ENCODE data around the gene PRR14L.
"Not testable (repeated sequence)": the region's sequence is repeated elsewhere in the genome, so short reads cannot be mapped to it uniquely, and the experiment has no call there.

The PRR14L gene

GRCh38 chr22:31749636-31750364 lies at the start of gene PRR14L:
Gene PRR14L (minus strand): TSS chr22:31750132. CDS start chr22:31738860, 11,272 bp downstream.
- H3K9me3 ChIP-seq (ENCODE audit: control insufficient read depth, insufficient read depth, low read depth, low read length) = no peaks in the 10 kb centered on the region
- H3K4me1 ChIP-seq (ENCODE audit: control insufficient read depth, insufficient read depth, low read length) = peaks cover 39% of the 10 kb centered on the region
- H3K36me3 ChIP-seq (ENCODE audit: control insufficient read depth, insufficient read depth, low read length) = peaks cover 9% of the 10 kb centered on the region
- peak within 1 kb of the TSS; percentile 92 for H3K4me3 ChIP-seq (ENCODE audit: low read depth, low read length)
- no peaks in the 10 kb centered on the region for H3K27me3 ChIP-seq (ENCODE audit: control insufficient read depth, insufficient read depth, low read length)
- H3K9ac ChIP-seq (ENCODE audit: low read length) = peak within 1 kb of the TSS; percentile 97
- peak within 1 kb of the TSS; percentile 92 for H3K27ac ChIP-seq (ENCODE audit: low read depth, low read length)

DNA sequence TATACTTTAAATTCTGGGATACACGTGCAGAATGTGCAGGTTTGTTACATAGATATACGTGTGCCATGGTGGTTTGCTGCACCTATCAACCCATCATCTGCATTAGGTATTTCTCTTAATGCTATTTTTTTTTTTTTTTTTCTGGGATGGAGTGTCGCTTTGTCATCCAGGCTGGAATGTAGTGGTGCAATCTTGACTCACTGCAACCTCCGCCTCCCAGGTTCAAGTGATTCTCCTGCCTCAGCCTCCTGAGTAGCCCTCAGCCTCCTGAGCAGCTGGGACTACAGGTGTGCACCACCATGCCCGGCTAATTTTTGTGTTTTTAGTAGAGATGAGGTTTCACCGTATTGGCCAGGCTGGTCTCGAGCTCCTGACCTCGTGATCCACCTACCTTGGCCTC lies 49.4 kb upstream of the PRR14L start:
- H3K4me1 ChIP-seq (ENCODE audit: control insufficient read depth, insufficient read depth, low read length) = not testable (repeated sequence)

GRCh38 chr22:31790240-31790639 lies 40.3 kb upstream of the PRR14L start:
- no peaks in the 10 kb centered on the region for H3K4me1 ChIP-seq (ENCODE audit: control insufficient read depth, insufficient read depth, low read length)
- no peaks in the 10 kb centered on the region for H3K27me3 ChIP-seq (ENCODE audit: control insufficient read depth, insufficient read depth, low read length)
- H3K27ac ChIP-seq (ENCODE audit: low read depth, low read length) = no peak overlapping the region
- no peak overlapping the region for H3K9ac ChIP-seq (ENCODE audit: low read length)
- peaks cover 28% of the 10 kb centered on the region for H3K36me3 ChIP-seq (ENCODE audit: control insufficient read depth, insufficient read depth, low read length)
- no peaks in the 10 kb centered on the region for H3K9me3 ChIP-seq (ENCODE audit: control insufficient read depth, insufficient read depth, low read depth, low read length)
- no peak overlapping the region for H3K4me3 ChIP-seq (ENCODE audit: low read depth, low read length)

More for the DNA sequence above, 49.4 kb upstream of the PRR14L start:
- H3K4me3 ChIP-seq (ENCODE audit: low read depth, low read length); H3K27me3 ChIP-seq (ENCODE audit: control insufficient read depth, insufficient read depth, low read length); H3K9ac ChIP-seq (ENCODE audit: low read length); H3K27ac ChIP-seq (ENCODE audit: low read depth, low read length); H3K9me3 ChIP-seq (ENCODE audit: control insufficient read depth, insufficient read depth, low read depth, low read length): not testable (repeated sequence)
- peaks cover 59% of the 10 kb centered on the region for H3K36me3 ChIP-seq (ENCODE audit: control insufficient read depth, insufficient read depth, low read length)

- H3K9me3 ChIP-seq (ENCODE audit: control insufficient read depth, insufficient read depth, low read depth, low read length) = no peaks in the 10 kb centered on the region
- no peak overlapping the region for H3K9ac ChIP-seq (ENCODE audit: low read length)
- no peak overlapping the region for H3K27ac ChIP-seq (ENCODE audit: low read depth, low read length)
- peaks cover 31% of the 10 kb centered on the region for H3K36me3 ChIP-seq (ENCODE audit: control insufficient read depth, insufficient read depth, low read length)
- H3K4me1 ChIP-seq (ENCODE audit: control insufficient read depth, insufficient read depth, low read length) = no peaks in the 10 kb centered on the region
- no peak overlapping the region for H3K4me3 ChIP-seq (ENCODE audit: low read depth, low read length)
- no peaks in the 10 kb centered on the region for H3K27me3 ChIP-seq (ENCODE audit: control insufficient read depth, insufficient read depth, low read length)
Measured at GRCh38 chr22:31789803-31790202, 39.9 kb upstream of the PRR14L start.

DNA sequence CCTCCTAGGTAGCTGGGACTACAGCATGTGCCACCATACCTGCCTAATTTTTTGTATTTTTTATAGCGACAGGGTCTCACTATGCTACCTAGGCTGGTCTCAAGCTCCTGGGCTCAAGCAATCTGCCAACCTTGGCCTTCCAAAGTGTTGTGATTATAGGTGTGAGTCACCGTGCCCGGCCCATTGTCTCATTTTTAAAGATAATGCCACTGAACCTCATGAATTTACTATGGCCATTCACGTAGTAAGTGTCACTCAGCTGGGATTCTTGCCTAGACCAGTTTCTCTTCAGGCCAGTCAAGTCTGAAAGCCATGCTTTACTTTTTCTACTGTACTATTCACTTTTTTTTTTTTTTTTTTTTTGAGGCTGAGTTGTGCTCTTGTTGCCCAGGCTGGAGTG lies 26.3 kb upstream of the PRR14L start:
- H3K27ac ChIP-seq (ENCODE audit: low read depth, low read length) = no peak overlapping the region
- H3K4me1 ChIP-seq (ENCODE audit: control insufficient read depth, insufficient read depth, low read length) = no peaks in the 10 kb centered on the region
- H3K9me3 ChIP-seq (ENCODE audit: control insufficient read depth, insufficient read depth, low read depth, low read length) = no peaks in the 10 kb centered on the region
- no peak overlapping the region for H3K9ac ChIP-seq (ENCODE audit: low read length)
- H3K36me3 ChIP-seq (ENCODE audit: control insufficient read depth, insufficient read depth, low read length) = peaks cover 64% of the 10 kb centered on the region
- H3K27me3 ChIP-seq (ENCODE audit: control insufficient read depth, insufficient read depth, low read length) = no peaks in the 10 kb centered on the region
- no peak overlapping the region for H3K4me3 ChIP-seq (ENCODE audit: low read depth, low read length)

GRCh38 chr22:31773416-31773815 lies 23.5 kb upstream of the PRR14L start:
- Histone ChIP-seq H3K9ac (ENCODE audit: low read length) (no peak overlapping the region), H3K27me3 (ENCODE audit: control insufficient read depth, insufficient read depth, low read length) (no peaks in the 10 kb centered on the region), H3K27ac (ENCODE audit: low read depth, low read length) (no peak overlapping the region), H3K9me3 (ENCODE audit: control insufficient read depth, insufficient read depth, low read depth, low read length) (no peaks in the 10 kb centered on the region), H3K4me1 (ENCODE audit: control insufficient read depth, insufficient read depth, low read length) (no peaks in the 10 kb centered on the region), H3K4me3 (ENCODE audit: low read depth, low read length) (no peak overlapping the region), H3K36me3 (ENCODE audit: control insufficient read depth, insufficient read depth, low read length) (peaks cover 57% of the 10 kb centered on the region)

DNA sequence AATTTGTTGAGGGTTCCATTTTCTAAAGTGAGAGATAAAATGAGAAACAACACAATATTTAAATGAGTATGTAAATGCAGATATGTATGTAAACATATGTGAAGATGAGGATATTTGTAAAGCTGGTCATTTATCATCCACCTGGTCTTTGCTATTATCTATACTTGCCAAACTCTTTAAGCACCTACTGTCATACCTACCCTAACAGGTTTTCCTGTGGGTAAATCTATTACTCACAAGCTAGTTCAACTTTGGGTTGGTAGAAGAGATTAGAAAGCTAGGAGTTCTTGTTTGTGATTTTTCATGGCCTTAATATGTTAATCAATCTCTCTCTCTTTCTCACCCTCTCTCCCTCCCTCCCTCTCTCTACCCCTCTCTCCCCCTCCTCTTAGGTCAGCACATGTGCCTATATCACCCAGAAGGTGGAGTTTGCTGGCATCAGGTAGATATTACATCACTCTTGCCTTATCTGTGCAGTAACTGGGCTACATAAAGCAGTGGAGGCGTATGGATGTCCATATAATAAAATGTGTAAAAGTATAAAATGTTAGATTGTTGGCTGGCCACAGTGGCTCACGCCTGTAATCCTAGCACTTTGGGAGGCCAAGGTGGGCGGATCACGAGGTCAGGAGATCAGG lies 18.6 kb upstream of the PRR14L start:
- H3K9ac ChIP-seq (ENCODE audit: low read length) = no peak overlapping the region
- H3K27ac ChIP-seq (ENCODE audit: low read depth, low read length) = no peak overlapping the region
- H3K27me3 ChIP-seq (ENCODE audit: control insufficient read depth, insufficient read depth, low read length) = no peaks in the 10 kb centered on the region
- no peaks in the 10 kb centered on the region for H3K9me3 ChIP-seq (ENCODE audit: control insufficient read depth, insufficient read depth, low read depth, low read length)
- H3K36me3 ChIP-seq (ENCODE audit: control insufficient read depth, insufficient read depth, low read length) = peaks cover 59% of the 10 kb centered on the region
- no peaks in the 10 kb centered on the region for H3K4me1 ChIP-seq (ENCODE audit: control insufficient read depth, insufficient read depth, low read length)
- H3K4me3 ChIP-seq (ENCODE audit: low read depth, low read length) = no peak overlapping the region

GRCh38 chr22:31764785-31765184 lies 14.9 kb upstream of the PRR14L start:
- peaks cover 54% of the 10 kb centered on the region for H3K36me3 ChIP-seq (ENCODE audit: control insufficient read depth, insufficient read depth, low read length)
- no peaks in the 10 kb centered on the region for H3K9me3 ChIP-seq (ENCODE audit: control insufficient read depth, insufficient read depth, low read depth, low read length)
- H3K27me3 ChIP-seq (ENCODE audit: control insufficient read depth, insufficient read depth, low read length) = no peaks in the 10 kb centered on the region
- H3K4me3 ChIP-seq (ENCODE audit: low read depth, low read length) = no peak overlapping the region
- no peaks in the 10 kb centered on the region for H3K4me1 ChIP-seq (ENCODE audit: control insufficient read depth, insufficient read depth, low read length)
- no peak overlapping the region for H3K9ac ChIP-seq (ENCODE audit: low read length)
- H3K27ac ChIP-seq (ENCODE audit: low read depth, low read length) = no peak overlapping the region

GRCh38 chr22:31758860-31759259 lies 8.9 kb upstream of the PRR14L start:
- H3K36me3 ChIP-seq (ENCODE audit: control insufficient read depth, insufficient read depth, low read length) = peaks cover 33% of the 10 kb centered on the region
- H3K4me3 ChIP-seq (ENCODE audit: low read depth, low read length); H3K9ac ChIP-seq (ENCODE audit: low read length); H3K27ac ChIP-seq (ENCODE audit: low read depth, low read length); H3K27me3 ChIP-seq (ENCODE audit: control insufficient read depth, insufficient read depth, low read length); H3K4me1 ChIP-seq (ENCODE audit: control insufficient read depth, insufficient read depth, low read length); H3K9me3 ChIP-seq (ENCODE audit: control insufficient read depth, insufficient read depth, low read depth, low read length): not testable (repeated sequence)

GRCh38 chr22:31757265-31757664 lies 7.3 kb upstream of the PRR14L start:
- Histone ChIP-seq H3K9ac (ENCODE audit: low read length) (no peak overlapping the region), H3K9me3 (ENCODE audit: control insufficient read depth, insufficient read depth, low read depth, low read length) (no peaks in the 10 kb centered on the region), H3K27me3 (ENCODE audit: control insufficient read depth, insufficient read depth, low read length) (no peaks in the 10 kb centered on the region), H3K36me3 (ENCODE audit: control insufficient read depth, insufficient read depth, low read length) (peaks cover 33% of the 10 kb centered on the region), H3K4me1 (ENCODE audit: control insufficient read depth, insufficient read depth, low read length) (peaks cover 18% of the 10 kb centered on the region), H3K4me3 (ENCODE audit: low read depth, low read length) (no peak overlapping the region), H3K27ac (ENCODE audit: low read depth, low read length) (no peak overlapping the region)

DNA sequence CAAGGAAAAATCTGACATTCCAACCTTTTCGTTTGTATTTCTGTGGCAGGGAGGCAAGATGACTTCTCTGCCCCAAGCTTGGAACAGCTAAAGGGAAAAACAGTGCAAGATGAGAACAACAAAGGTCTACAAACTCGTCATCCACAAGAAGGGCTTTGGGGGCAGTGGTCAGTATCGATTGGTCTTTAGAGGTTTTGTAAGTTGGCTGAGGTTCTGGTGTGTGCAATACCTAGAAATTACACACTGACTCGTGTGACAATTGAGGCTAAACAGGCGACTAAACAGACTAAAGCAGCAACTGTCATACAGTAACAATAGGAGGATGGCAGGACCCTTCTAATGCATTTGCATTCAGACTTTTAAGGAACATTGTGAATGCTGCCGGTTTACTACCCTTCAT lies 4.9 kb upstream of the PRR14L start:
- no peaks in the 10 kb centered on the region for H3K27me3 ChIP-seq (ENCODE audit: control insufficient read depth, insufficient read depth, low read length)
- peaks cover 16% of the 10 kb centered on the region for H3K36me3 ChIP-seq (ENCODE audit: control insufficient read depth, insufficient read depth, low read length)
- peak overlapping the region; percentile 77 for H3K9ac ChIP-seq (ENCODE audit: low read length)
- peaks cover 29% of the 10 kb centered on the region for H3K4me1 ChIP-seq (ENCODE audit: control insufficient read depth, insufficient read depth, low read length)
- peak overlapping the region; percentile 69 for H3K4me3 ChIP-seq (ENCODE audit: low read depth, low read length)
- no peak overlapping the region for H3K27ac ChIP-seq (ENCODE audit: low read depth, low read length)
- no peaks in the 10 kb centered on the region for H3K9me3 ChIP-seq (ENCODE audit: control insufficient read depth, insufficient read depth, low read depth, low read length)
